Gastrocnemius medialis (tissue), 4 donors: ENCODE measurements around the gene RBM47. TPM values are rescaled to one million over a fixed set of nuclear protein-coding genes. Genes with fewer than 3 reads are reported as not detected.

ENCODE experiments used
- ATAC-seq, 2 donors: fragments of 150-250 bp; one replicate each; pipeline ENCODE4 v1.9.1; 2016
- DNase-seq, 2 donors: peaks; one replicate each; pipeline ENCODE4 v3.0.0-alpha.2; 2019
- H3K27ac ChIP-seq, 4 donors: fragments of 200-600 bp; sonication (generic); 1 replicate in 1 of 4; 2 replicates in 3 of 4; pipeline ENCODE4 v1.5.1; 2016 to 2018; ENCODE audit warnings: mild to moderate bottlenecking in 2 of 4, moderate library complexity in 1 of 4
- H3K27me3 ChIP-seq, 3 donors: fragments of 200-600 bp; sonication (generic) in 2 of 3; 1 replicate in 1 of 3; 2 replicates in 2 of 3; pipeline versions ENCODE4 v1.5.1 to v1.6.0; 2016 to 2019; ENCODE audit warnings: mild to moderate bottlenecking in 1 of 3, moderate library complexity in 1 of 3
- H3K36me3 ChIP-seq, 2 donors: fragments of 200-600 bp; sonication (generic) in 1 of 2; one replicate each; pipeline ENCODE4 v1.5.1; 2017 to 2018
- H3K4me1 ChIP-seq, 2 donors: fragments of 200-600 bp; sonication (generic) in 1 of 2; one replicate each; pipeline ENCODE4 v1.5.1; 2016 to 2017; ENCODE audit warnings: mild to moderate bottlenecking in 2 of 2
- H3K4me3 ChIP-seq, 4 donors: fragments of 200-600 bp; sonication (generic) in 3 of 4; 1 replicate in 1 of 4; 2 replicates in 3 of 4; pipeline ENCODE4 v1.5.1; 2016 to 2019; ENCODE audit warnings: mild to moderate bottlenecking in 2 of 4
- H3K9me3 ChIP-seq, 3 donors: fragments of 200-600 bp; sonication (generic) in 2 of 3; 1 replicate in 1 of 3; 2 replicates in 2 of 3; pipeline ENCODE4 v1.5.1; 2016 to 2019
- POLR2A ChIP-seq, 2 donors: fragments of 450-650 bp; IDR thresholded peaks; one replicate each; pipeline ENCODE4 v1.6.1; 2017; ENCODE audit warnings: antibody characterized with exemption in 2 of 2, mild to moderate bottlenecking in 2 of 2, moderate library complexity in 2 of 2
- in situ Hi-C, 4 donors: fragments of 200-750 bp; cut with MboI; loops; one replicate each; pipeline versions ENCODE4 v1.15.0 to v1.8.0; 2017; ENCODE audit warnings: low sequenced_read_pairs in 4 of 4
- intact Hi-C: fragments of 100-400 bp; cut with DNase I; formaldehyde crosslinking; loops from one replicate; pipeline ENCODE4 v1.15.1; 2023; ENCODE audit warnings: low total_unique reads
- total RNA-seq, 4 donors: library from RNA; depleted of rRNA; stranded (reverse); fragments of >200 nt; gene quantifications; one replicate each; pipeline versions ENCODE4 v1.1.0 to v1.2.3, GENCODE V29; 2016
- TF ChIP-seq, protein P1 (sequence below), 5 experiments: fragments of 450-650 bp in 3 of 5; fragments of 200-600 bp in 2 of 5; sonication (generic) in 2 of 5; IDR thresholded peaks in 4 of 5; conservative IDR thresholded peaks in 1 of 5; 1 replicate in 4 of 5; 2 replicates in 1 of 5; pipeline ENCODE4 v1.5.1; 2016 to 2019; ENCODE audit warnings: antibody characterized with exemption in 5 of 5, mild to moderate bottlenecking in 3 of 5, moderate library complexity in 3 of 5

Gene RBM47
- total RNA-seq, 4 donors from 2014 or later, result 1.5 to 8.7 (median 4.3) TPM

DNA sequence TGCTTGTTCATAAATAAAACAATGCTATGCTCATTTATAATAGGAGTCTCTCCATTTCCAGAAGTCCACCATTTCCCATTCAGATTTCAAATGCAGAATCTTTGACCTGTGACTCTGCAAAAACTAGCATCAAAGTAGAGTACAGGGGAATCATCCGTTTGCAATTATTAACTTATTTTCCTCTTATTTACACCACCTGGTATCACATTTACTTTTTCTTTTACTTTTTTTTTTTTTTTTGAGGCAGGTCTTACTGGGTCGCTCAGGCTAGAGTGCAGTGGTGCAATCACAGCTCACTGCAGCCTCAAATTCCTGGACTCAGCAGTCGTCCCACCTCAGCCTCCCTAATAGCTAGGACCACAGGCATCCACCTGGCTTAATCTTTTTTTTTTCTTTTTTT, 37.6 kb downstream of the RBM47 start:
- TF ChIP-seq, protein P1, sequence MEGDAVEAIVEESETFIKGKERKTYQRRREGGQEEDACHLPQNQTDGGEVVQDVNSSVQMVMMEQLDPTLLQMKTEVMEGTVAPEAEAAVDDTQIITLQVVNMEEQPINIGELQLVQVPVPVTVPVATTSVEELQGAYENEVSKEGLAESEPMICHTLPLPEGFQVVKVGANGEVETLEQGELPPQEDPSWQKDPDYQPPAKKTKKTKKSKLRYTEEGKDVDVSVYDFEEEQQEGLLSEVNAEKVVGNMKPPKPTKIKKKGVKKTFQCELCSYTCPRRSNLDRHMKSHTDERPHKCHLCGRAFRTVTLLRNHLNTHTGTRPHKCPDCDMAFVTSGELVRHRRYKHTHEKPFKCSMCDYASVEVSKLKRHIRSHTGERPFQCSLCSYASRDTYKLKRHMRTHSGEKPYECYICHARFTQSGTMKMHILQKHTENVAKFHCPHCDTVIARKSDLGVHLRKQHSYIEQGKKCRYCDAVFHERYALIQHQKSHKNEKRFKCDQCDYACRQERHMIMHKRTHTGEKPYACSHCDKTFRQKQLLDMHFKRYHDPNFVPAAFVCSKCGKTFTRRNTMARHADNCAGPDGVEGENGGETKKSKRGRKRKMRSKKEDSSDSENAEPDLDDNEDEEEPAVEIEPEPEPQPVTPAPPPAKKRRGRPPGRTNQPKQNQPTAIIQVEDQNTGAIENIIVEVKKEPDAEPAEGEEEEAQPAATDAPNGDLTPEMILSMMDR (IDR thresholded peaks at IDR 0.05 in 4 of 5, conservative IDR thresholded peaks at IDR 0.05 in 1 of 5), result no peak
- TF ChIP-seq POLR2A (IDR thresholded peaks at IDR 0.05), result no peak
- in situ Hi-C loops (no loop called here), intact Hi-C loops (no loop called here)
- no peak for ATAC-seq
- no peak overlapping the region for H3K27ac ChIP-seq
- H3K36me3 ChIP-seq, result no peaks in the 10 kb centered on the region
- H3K27me3 ChIP-seq, result no peaks in the 10 kb centered on the region
- H3K4me3 ChIP-seq, result no peak overlapping the region
- H3K4me1 ChIP-seq, result no peaks in the 10 kb centered on the region
- no peaks in the 10 kb centered on the region for H3K9me3 ChIP-seq
- DNase-seq, result no peak

DNA sequence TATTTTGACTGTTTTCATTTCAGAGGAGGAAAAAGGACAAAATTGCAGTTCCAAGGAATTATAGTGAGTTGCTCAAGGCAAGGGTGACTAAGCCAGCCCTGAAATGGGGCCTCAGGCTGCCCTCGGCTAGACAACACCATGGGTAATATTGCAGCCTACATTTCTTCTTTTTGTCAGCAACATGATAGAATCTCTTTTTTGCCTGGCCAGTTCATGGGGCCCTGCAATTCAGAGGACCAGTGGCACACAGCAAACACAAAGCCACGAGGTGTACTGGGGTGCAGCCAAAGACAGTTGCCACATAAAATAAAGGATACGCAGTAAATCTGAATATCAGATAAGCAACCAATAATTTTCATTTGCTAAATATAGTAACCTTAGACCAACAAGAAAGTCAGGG, 41.8 kb downstream of the RBM47 start:
- Histone ChIP-seq H3K4me1 (no peaks in the 10 kb centered on the region), H3K4me3 (no peak overlapping the region), H3K27ac (no peak overlapping the region), H3K9me3 (no peaks in the 10 kb centered on the region), H3K27me3 (peaks cover 0 to 5% (median 0%) of the 10 kb centered on the region in 3 donors), H3K36me3 (no peaks in the 10 kb centered on the region)
- TF ChIP-seq POLR2A (IDR thresholded peaks at IDR 0.05), result no peak
- TF ChIP-seq, protein P1 (IDR thresholded peaks at IDR 0.05 in 4 of 5, conservative IDR thresholded peaks at IDR 0.05 in 1 of 5), result no peak
- intact Hi-C loops (no loop called here), in situ Hi-C loops (no loop called here)
- DNase-seq (no peak), ATAC-seq (no peak)

DNA sequence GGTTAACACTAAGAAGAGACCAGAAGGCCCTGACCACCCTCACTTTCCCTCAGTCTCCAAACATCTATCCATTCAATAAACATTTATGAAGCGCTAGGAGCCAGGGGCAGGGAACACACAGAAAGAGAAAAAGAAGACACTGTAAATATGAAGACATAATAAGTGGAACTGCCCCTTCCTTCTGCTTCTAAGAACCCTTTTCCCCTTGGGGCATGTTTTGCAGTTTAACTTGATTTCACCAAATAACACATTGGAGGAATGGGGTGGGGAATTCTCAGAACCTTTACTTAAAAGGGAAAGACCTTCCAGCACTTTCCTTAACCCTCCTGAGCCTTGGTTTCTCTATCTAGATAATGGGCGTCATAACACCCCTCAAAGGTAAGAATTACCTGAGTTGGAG, 42.3 kb downstream of the RBM47 start:
- no peaks in the 10 kb centered on the region for H3K36me3 ChIP-seq
- no peak for DNase-seq
- H3K9me3 ChIP-seq, result no peaks in the 10 kb centered on the region
- H3K4me1 ChIP-seq, result no peaks in the 10 kb centered on the region
- in situ Hi-C loops (no loop called here), intact Hi-C loops (no loop called here)
- H3K4me3 ChIP-seq, result no peak overlapping the region
- ATAC-seq, result no peak
- peak overlapping the region in 1 of 4 donors; percentile 14 for H3K27ac ChIP-seq
- TF ChIP-seq, protein P1 (IDR thresholded peaks at IDR 0.05 in 4 of 5, conservative IDR thresholded peaks at IDR 0.05 in 1 of 5), result no peak
- TF ChIP-seq POLR2A (IDR thresholded peaks at IDR 0.05), result no peak
- peaks cover 0 to 5% (median 0%) of the 10 kb centered on the region in 3 donors for H3K27me3 ChIP-seq

GRCh38 chr4:40586729-40587128, 42.9 kb downstream of the RBM47 start:
- H3K27ac ChIP-seq, result no peak overlapping the region
- intact Hi-C loops, result no loop called here

More at GRCh38 chr4:40586729-40587128, 42.9 kb downstream of the RBM47 start:
- no peaks in the 10 kb centered on the region for H3K9me3 ChIP-seq
- H3K27me3 ChIP-seq, result peaks cover 0 to 5% (median 0%) of the 10 kb centered on the region in 3 donors
- H3K4me3 ChIP-seq, result no peak overlapping the region
- in situ Hi-C loops, result no loop called here
- ATAC-seq (no peak), DNase-seq (peak; percentile 11 to 19)
- TF ChIP-seq, protein P1 (IDR thresholded peaks at IDR 0.05 in 4 of 5, conservative IDR thresholded peaks at IDR 0.05 in 1 of 5), result no peak
- no peak for TF ChIP-seq POLR2A (IDR thresholded peaks at IDR 0.05)
- no peaks in the 10 kb centered on the region for H3K4me1 ChIP-seq
- no peaks in the 10 kb centered on the region for H3K36me3 ChIP-seq
